GM23338 (cell line): ENCODE results near the gene SCAPER. TPM values are rescaled to one million over a fixed set of nuclear protein-coding genes. Genes with fewer than 3 reads are reported as not detected.

ENCODE experiments used
- ATAC-seq: fragments of 200-7000 bp; cut with Tn5 transposase; 3 replicates; pipeline ENCODE4 v1.9.1; 2020
- DNase-seq: peaks from one replicate; pipeline ENCODE4 v3.0.0-alpha.2; 2015; ENCODE audit warnings: low spot score
- H2AFZ ChIP-seq: fragments of 200-600 bp; sonication (generic); 2 replicates; pipeline ENCODE4 v1.8.0; 2016; ENCODE audit warnings: antibody characterized with exemption, mild to moderate bottlenecking, moderate library complexity
- H3F3A ChIP-seq: fragments of 200-600 bp; sonication (generic); replicated peaks from 2 replicates; pipeline ENCODE4 v1.8.0; 2017; ENCODE audit warnings: antibody characterized with exemption, mixed run types, low read depth
- H3K27ac ChIP-seq: fragments of 200-600 bp; sonication (generic); 2 replicates; pipeline ENCODE4 v1.6.1; 2016; ENCODE audit warnings: low read depth
- H3K27me3 ChIP-seq: fragments of 200-600 bp; sonication (generic); 2 replicates; pipeline ENCODE4 v1.8.0; 2016; ENCODE audit warnings: mild to moderate bottlenecking, mixed run types, moderate library complexity; ENCODE audit not compliant: insufficient read depth
- H3K36me3 ChIP-seq: fragments of 200-600 bp; sonication (generic); 2 replicates; pipeline ENCODE4 v1.8.0; 2016; ENCODE audit warnings: mild to moderate bottlenecking; ENCODE audit not compliant: insufficient read depth
- H3K4me1 ChIP-seq: fragments of 200-600 bp; sonication (generic); 2 replicates; pipeline ENCODE4 v1.8.0; 2016; ENCODE audit warnings: mild to moderate bottlenecking, moderate library complexity; ENCODE audit not compliant: insufficient read depth
- H3K4me2 ChIP-seq: fragments of 200-600 bp; sonication (generic); 2 replicates; pipeline ENCODE4 v1.7.1; 2017; ENCODE audit warnings: mixed run types
- H3K4me3 ChIP-seq: fragments of 200-600 bp; sonication (generic); 2 replicates; pipeline ENCODE4 v1.6.1; 2016; ENCODE audit warnings: mixed run types
- H3K79me2 ChIP-seq: fragments of 200-600 bp; sonication (generic); replicated peaks from 2 replicates; pipeline ENCODE4 v1.8.0; 2017; ENCODE audit warnings: mild to moderate bottlenecking; ENCODE audit not compliant: insufficient read depth
- H3K9me2 ChIP-seq: fragments of 200-600 bp; sonication (generic); 2 replicates; pipeline ENCODE4 v1.8.0; 2017; ENCODE audit not compliant: insufficient read depth
- H4K20me1 ChIP-seq: fragments of 200-600 bp; sonication (generic); replicated peaks from 2 replicates; pipeline ENCODE4 v1.8.0; 2017; ENCODE audit warnings: mild to moderate bottlenecking; ENCODE audit not compliant: insufficient read depth
- H3K27ac Mint-ChIP-seq: 2 replicates; pipeline ENCODE4 v1.8.0; 2020; ENCODE audit warnings: inconsistent platforms, mild to moderate bottlenecking, moderate library complexity, mixed read lengths
- H3K27me3 Mint-ChIP-seq: 3 replicates; pipeline ENCODE4 v1.8.0; 2022; ENCODE audit warnings: low read depth, mild to moderate bottlenecking, moderate library complexity, mixed read lengths, inconsistent platforms; ENCODE audit not compliant: insufficient read depth, poor library complexity
- H3K36me3 Mint-ChIP-seq: 3 replicates; pipeline ENCODE4 v1.8.0; 2021; ENCODE audit warnings: low read depth, mild to moderate bottlenecking, inconsistent platforms, moderate library complexity, mixed read lengths
- H3K4me1 Mint-ChIP-seq: 3 replicates; pipeline ENCODE4 v1.8.0; 2020; ENCODE audit warnings: mild to moderate bottlenecking, inconsistent platforms, mixed read lengths
- H3K4me3 Mint-ChIP-seq: 3 replicates; pipeline ENCODE4 v1.8.0; 2021; ENCODE audit warnings: moderate library complexity, mild to moderate bottlenecking, inconsistent platforms, mixed read lengths
- H3K9me3 Mint-ChIP-seq: 3 replicates; pipeline ENCODE4 v1.8.0; 2020; ENCODE audit warnings: moderate library complexity, mild to moderate bottlenecking, inconsistent platforms, mixed read lengths
- ETS1 ChIP-seq: IDR thresholded peaks from 2 replicates; pipeline ENCODE4 v1.6.1; 2016; ENCODE audit warnings: antibody characterized with exemption
- EZH2 ChIP-seq: fragments of 200-600 bp; sonication (generic); IDR thresholded peaks from one replicate; pipeline ENCODE4 v1.8.0; 2017; ENCODE audit warnings: antibody characterized with exemption, mild to moderate bottlenecking, low read depth; ENCODE audit not compliant: unreplicated experiment
- EZH2phosphoT487 ChIP-seq: fragments of 200-600 bp; sonication (generic); IDR thresholded peaks from one replicate; pipeline ENCODE4 v1.8.1; 2018; ENCODE audit warnings: antibody characterized with exemption; ENCODE audit not compliant: unreplicated experiment
- JUNB ChIP-seq: IDR thresholded peaks from one replicate; pipeline ENCODE4 v1.6.1; 2016; ENCODE audit warnings: antibody characterized with exemption; ENCODE audit not compliant: unreplicated experiment
- POLR2AphosphoS5 ChIP-seq: IDR thresholded peaks from 2 replicates; pipeline ENCODE4 v1.6.1; 2016; ENCODE audit warnings: antibody characterized with exemption, low read depth
- STAT1 ChIP-seq: IDR thresholded peaks from one replicate; pipeline ENCODE4 v1.6.1; 2016; ENCODE audit warnings: antibody characterized with exemption; ENCODE audit not compliant: unreplicated experiment
- polyA plus RNA-seq: library from polyadenylated mRNA; unstranded; fragments of >200 nt; fragmentation: Nextera tagmentation; extraction: Ambion mirVana; gene quantifications from 2 replicates; pipeline ENCODE4 v1.2.1, GENCODE V29; 2016
- total RNA-seq: library from RNA; depleted of rRNA; stranded (reverse); fragments of >200 nt; shearing (Covaris generic); gene quantifications from 2 replicates; pipeline ENCODE4 v1.2.3, GENCODE V29; 2014
- TF ChIP-seq, protein P1 (sequence below): fragments of 250-450 bp; sonication (Bioruptor Pico); IDR thresholded peaks from 2 replicates; pipeline ENCODE4 v1.5.0; 2020; ENCODE audit warnings: mild to moderate bottlenecking, moderate library complexity

Gene SCAPER
- total and polyA plus RNA-seq, 2 experiments from 2014 or later: 9.1 to 17.6 TPM

DNA sequence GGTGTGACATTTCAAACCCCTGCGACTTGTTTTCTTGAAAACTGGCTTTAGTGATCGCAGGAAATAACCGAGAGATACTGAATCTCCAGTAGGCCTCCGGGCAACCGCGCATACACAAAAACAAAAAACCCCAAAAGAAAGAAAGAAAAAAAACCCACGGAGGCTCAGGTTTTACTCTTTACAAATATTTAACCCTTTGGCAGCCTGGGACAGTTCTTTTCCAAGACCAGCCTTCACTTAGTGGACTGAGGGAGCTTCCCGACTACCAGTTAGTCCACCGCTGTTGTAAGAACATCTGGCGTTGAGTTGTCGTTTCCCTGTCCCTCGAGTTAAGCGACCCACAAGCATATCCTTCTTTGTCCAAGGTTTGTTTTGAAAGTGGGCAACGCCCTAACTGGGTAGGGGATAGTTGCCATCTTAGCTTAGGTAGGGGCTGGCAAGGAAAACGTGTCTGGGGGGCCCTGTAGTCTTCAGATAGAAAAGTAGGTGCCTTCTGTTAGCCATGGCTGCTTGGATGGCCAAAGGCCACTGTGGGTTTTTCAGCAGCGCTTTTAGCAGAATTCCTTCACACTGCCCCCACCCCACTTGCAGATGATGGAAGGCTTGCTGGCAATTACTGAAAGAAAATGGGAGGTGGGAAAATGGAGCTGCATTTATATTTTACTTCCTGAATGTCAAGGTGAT, 561.7 kb downstream of the SCAPER start (continued):
- TF ChIP-seq, protein P1, sequence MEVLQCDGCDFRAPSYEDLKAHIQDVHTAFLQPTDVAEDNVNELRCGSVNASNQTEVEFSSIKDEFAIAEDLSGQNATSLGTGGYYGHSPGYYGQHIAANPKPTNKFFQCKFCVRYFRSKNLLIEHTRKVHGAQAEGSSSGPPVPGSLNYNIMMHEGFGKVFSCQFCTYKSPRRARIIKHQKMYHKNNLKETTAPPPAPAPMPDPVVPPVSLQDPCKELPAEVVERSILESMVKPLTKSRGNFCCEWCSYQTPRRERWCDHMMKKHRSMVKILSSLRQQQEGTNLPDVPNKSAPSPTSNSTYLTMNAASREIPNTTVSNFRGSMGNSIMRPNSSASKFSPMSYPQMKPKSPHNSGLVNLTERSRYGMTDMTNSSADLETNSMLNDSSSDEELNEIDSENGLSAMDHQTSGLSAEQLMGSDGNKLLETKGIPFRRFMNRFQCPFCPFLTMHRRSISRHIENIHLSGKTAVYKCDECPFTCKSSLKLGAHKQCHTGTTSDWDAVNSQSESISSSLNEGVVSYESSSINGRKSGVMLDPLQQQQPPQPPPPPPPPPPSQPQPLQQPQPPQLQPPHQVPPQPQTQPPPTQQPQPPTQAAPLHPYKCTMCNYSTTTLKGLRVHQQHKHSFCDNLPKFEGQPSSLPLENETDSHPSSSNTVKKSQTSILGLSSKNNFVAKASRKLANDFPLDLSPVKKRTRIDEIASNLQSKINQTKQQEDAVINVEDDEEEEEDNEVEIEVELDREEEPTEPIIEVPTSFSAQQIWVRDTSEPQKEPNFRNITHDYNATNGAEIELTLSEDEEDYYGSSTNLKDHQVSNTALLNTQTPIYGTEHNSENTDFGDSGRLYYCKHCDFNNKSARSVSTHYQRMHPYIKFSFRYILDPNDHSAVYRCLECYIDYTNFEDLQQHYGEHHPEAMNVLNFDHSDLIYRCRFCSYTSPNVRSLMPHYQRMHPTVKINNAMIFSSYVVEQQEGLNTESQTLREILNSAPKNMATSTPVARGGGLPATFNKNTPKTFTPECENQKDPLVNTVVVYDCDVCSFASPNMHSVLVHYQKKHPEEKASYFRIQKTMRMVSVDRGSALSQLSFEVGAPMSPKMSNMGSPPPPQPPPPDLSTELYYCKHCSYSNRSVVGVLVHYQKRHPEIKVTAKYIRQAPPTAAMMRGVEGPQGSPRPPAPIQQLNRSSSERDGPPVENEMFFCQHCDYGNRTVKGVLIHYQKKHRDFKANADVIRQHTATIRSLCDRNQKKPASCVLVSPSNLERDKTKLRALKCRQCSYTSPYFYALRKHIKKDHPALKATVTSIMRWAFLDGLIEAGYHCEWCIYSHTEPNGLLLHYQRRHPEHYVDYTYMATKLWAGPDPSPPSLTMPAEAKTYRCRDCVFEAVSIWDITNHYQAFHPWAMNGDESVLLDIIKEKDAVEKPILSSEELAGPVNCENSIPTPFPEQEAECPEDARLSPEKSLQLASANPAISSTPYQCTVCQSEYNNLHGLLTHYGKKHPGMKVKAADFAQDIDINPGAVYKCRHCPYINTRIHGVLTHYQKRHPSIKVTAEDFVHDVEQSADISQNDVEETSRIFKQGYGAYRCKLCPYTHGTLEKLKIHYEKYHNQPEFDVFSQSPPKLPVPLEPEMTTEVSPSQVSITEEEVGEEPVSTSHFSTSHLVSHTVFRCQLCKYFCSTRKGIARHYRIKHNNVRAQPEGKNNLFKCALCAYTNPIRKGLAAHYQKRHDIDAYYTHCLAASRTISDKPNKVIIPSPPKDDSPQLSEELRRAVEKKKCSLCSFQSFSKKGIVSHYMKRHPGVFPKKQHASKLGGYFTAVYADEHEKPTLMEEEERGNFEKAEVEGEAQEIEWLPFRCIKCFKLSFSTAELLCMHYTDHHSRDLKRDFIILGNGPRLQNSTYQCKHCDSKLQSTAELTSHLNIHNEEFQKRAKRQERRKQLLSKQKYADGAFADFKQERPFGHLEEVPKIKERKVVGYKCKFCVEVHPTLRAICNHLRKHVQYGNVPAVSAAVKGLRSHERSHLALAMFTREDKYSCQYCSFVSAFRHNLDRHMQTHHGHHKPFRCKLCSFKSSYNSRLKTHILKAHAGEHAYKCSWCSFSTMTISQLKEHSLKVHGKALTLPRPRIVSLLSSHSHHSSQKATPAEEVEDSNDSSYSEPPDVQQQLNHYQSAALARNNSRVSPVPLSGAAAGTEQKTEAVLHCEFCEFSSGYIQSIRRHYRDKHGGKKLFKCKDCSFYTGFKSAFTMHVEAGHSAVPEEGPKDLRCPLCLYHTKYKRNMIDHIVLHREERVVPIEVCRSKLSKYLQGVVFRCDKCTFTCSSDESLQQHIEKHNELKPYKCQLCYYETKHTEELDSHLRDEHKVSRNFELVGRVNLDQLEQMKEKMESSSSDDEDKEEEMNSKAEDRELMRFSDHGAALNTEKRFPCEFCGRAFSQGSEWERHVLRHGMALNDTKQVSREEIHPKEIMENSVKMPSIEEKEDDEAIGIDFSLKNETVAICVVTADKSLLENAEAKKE (CRISPR knock-in tag): no peak
- TF ChIP-seq EZH2 (peak; percentile 87), STAT1 (no peak), ETS1 (no peak), JUNB (no peak), EZH2phosphoT487 (peak; percentile 75)

DNA sequence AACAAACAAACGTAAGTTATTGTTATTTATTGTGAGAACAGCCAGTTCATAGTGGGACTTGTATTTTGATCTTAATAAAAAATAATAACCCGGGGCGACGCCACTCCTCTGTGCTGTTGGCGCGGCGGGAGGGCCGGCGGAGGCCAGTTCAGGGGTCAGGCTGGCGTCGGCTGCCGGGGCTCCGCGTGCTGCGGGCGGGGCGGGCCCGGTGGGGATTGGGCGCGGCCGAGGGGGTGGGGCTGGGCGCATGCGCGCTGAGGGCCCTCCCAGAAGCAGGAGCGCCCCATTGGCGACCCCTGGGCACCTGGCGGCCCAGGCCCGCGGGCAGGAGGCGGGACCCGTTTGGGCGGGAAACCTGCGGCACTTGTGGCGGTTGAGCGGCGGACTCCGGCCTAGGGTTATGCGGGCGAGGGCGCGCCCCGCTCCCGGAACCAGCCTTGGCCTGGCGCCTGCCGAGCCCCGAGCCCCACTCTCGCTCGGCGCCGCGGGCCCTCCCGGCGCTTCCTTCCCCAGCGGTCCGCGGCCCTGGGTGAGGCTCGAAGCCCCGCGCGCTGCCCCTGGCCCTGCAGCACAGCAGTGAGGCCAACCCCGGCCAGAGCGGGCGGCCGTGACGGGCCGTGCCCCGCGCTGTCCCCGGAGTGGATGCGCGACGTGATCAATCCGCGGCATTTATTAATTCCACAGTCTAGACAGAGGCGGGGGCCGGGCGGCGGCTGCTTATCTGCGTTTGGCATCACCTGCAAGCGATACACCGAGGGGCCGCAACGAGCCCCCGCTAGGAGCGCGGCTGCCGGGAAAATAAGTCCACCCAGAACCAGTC, 562.5 kb downstream of the SCAPER start:
- peak overlapping the region; percentile 68 for H3K4me2 ChIP-seq
- H2AFZ ChIP-seq: no peak overlapping the region
- Mint-ChIP-seq H3K27me3 (peaks cover 93% of the 10 kb centered on the region), H3K36me3 (peaks cover 2% of the 10 kb centered on the region; the same call in 1 of the 3 replicates), H3K4me1 (peaks cover 39% of the 10 kb centered on the region), H3K9me3 (peaks cover 8% of the 10 kb centered on the region), H3K4me3 (peak overlapping the region; percentile 68; the same call in 2 of the 3 replicates), H3K27ac (no peak overlapping the region)
- no peak overlapping the region for H3K27ac ChIP-seq
- DNase-seq (peak; percentile 84), ATAC-seq (peak; percentile 4)
- TF ChIP-seq POLR2AphosphoS5 (no peak), EZH2phosphoT487 (peak; percentile 84), EZH2 (peak; percentile 80)
- peak overlapping the region; percentile 50; the same call in 1 of the 2 replicates for H3K4me3 ChIP-seq
- H3K36me3 ChIP-seq: no peaks in the 10 kb centered on the region
- peaks cover 4% of the 10 kb centered on the region for H3F3A ChIP-seq
- peaks cover 100% of the 10 kb centered on the region for H3K27me3 ChIP-seq
- H3K4me1 ChIP-seq: peaks cover 48% of the 10 kb centered on the region
- no peaks in the 10 kb centered on the region for H3K9me2 ChIP-seq
- peaks cover 28% of the 10 kb centered on the region for H4K20me1 ChIP-seq
- no peaks in the 10 kb centered on the region for H3K79me2 ChIP-seq
